Fibroblast of lung (primary cell): ENCODE measurements around the gene ARL15.

Source experiments
- EZH2 ChIP-seq: IDR thresholded peaks from 2 replicates; pipeline ENCODE4 v1.5.1; 2012; ENCODE audit warnings: low read length, control low read depth, mild to moderate bottlenecking; ENCODE audit errors: missing control alignments
- TF ChIP-seq, protein P1 (sequence below), 2 donors: IDR thresholded peaks in 1 of 2; conservative IDR thresholded peaks in 1 of 2; 1 replicate in 1 of 2; 2 replicates in 1 of 2; pipeline ENCODE4 v1.5.1; 2011 to 2012; ENCODE audit warnings: low read length in 2 of 2, control low read depth in 1 of 2, inconsistent platforms in 1 of 2, low read depth in 1 of 2, mild to moderate bottlenecking in 1 of 2

DNA sequence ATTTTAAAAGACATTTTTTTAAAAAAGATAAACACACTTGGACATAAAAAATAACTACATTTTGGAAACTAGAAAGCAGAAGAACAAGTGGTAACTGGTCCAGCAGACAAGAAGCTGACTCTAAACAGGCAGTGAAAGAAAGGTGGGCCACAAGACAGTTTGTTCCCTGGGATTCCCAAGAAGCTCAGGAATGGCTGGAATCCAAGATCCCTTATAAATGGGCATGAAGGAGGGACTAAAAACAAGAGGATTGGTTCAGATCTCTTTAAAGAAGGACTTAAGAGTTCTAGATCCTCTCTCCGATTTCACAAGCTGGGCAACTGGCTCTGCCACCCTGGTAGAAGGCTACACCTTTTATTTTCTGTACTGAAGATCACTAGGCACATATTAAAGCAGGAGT is 102.8 kb downstream of the ARL15 start:
- TF ChIP-seq, protein P1, sequence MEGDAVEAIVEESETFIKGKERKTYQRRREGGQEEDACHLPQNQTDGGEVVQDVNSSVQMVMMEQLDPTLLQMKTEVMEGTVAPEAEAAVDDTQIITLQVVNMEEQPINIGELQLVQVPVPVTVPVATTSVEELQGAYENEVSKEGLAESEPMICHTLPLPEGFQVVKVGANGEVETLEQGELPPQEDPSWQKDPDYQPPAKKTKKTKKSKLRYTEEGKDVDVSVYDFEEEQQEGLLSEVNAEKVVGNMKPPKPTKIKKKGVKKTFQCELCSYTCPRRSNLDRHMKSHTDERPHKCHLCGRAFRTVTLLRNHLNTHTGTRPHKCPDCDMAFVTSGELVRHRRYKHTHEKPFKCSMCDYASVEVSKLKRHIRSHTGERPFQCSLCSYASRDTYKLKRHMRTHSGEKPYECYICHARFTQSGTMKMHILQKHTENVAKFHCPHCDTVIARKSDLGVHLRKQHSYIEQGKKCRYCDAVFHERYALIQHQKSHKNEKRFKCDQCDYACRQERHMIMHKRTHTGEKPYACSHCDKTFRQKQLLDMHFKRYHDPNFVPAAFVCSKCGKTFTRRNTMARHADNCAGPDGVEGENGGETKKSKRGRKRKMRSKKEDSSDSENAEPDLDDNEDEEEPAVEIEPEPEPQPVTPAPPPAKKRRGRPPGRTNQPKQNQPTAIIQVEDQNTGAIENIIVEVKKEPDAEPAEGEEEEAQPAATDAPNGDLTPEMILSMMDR (conservative IDR thresholded peaks at IDR 0.05 in 1 of 2, IDR thresholded peaks at IDR 0.05 in 1 of 2; ENCODE audit: low read depth in 1 of 2, low read length in 2 of 2) = no peak
- no peak for TF ChIP-seq EZH2
